WTC11 (cell line): ENCODE measurements around the gene STK32A. TPM values are rescaled to one million over a fixed set of nuclear protein-coding genes. Genes with fewer than 3 reads are reported as not detected.
A peak's percentile ranks its signal among the peaks of the same experiment; 100 is the strongest.

Experiments used
- ATAC-seq: fragments of 200-7000 bp; cut with Tn5 transposase; 2 replicates; pipeline ENCODE4 v1.10.0; 2021; ENCODE audit warnings: mild to moderate bottlenecking, moderate library complexity
- CTCF ChIA-PET: fragments of 300-600 bp; sonication (Branson Sonifier 250); formaldehyde crosslinking; loops from one replicate; lab custom pipeline; 2021; ENCODE audit warnings: antibody characterized with exemption; lab: Charles Lee
- POLR2A ChIA-PET: fragments of 350-600 bp; sonication (Branson Sonifier 250); formaldehyde crosslinking; loops from one replicate; lab custom pipeline; 2021; ENCODE audit warnings: antibody characterized with exemption; lab: Charles Lee
- DNase-seq: peaks from one replicate; pipeline ENCODE4 v3.0.0; 2021; ENCODE audit warnings: low spot score
- H3K27ac Mint-ChIP-seq: 2 replicates; pipeline ENCODE4 v1.8.0; 2021; ENCODE audit warnings: mixed read lengths
- H3K27me3 Mint-ChIP-seq: 2 replicates; pipeline ENCODE4 v1.8.0; 2021; ENCODE audit warnings: low read depth, mild to moderate bottlenecking, moderate library complexity, mixed read lengths
- H3K36me3 Mint-ChIP-seq: 2 replicates; pipeline ENCODE4 v1.8.0; 2021; ENCODE audit warnings: mixed read lengths
- H3K4me1 Mint-ChIP-seq: 2 replicates; pipeline ENCODE4 v1.8.0; 2022; ENCODE audit warnings: mixed read lengths
- H3K4me3 Mint-ChIP-seq: 2 replicates; pipeline ENCODE4 v1.8.0; 2021; ENCODE audit warnings: mild to moderate bottlenecking, moderate library complexity, mixed read lengths
- H3K9me3 Mint-ChIP-seq: 2 replicates; pipeline ENCODE4 v1.8.0; 2021; ENCODE audit warnings: mixed read lengths
- ESRRA ChIP-seq: sonication (generic); formaldehyde crosslinking; IDR thresholded peaks from 2 replicates; pipeline ENCODE4 v1.8.1; 2022; ENCODE audit warnings: mild to moderate bottlenecking, missing genetic modification reagents, borderline replicate concordance
- FOXK1 ChIP-seq: sonication (generic); formaldehyde crosslinking; IDR thresholded peaks from 2 replicates; pipeline ENCODE4 v1.8.0; 2022; ENCODE audit warnings: mild to moderate bottlenecking, moderate library complexity, missing genetic modification reagents
- GTF2I ChIP-seq: fragments of 250-450 bp; sonication (Bioruptor Pico); conservative IDR thresholded peaks from 2 replicates; pipeline ENCODE4 v1.4.0; 2021; ENCODE audit warnings: mild to moderate bottlenecking
- NFE2L1 ChIP-seq: sonication (generic); formaldehyde crosslinking; IDR thresholded peaks from 2 replicates; pipeline ENCODE4 v1.8.1; 2023; ENCODE audit warnings: missing genetic modification reagents
- PRRX2 ChIP-seq: fragments of 250-450 bp; sonication (Bioruptor Pico); IDR thresholded peaks from 2 replicates; pipeline ENCODE4 v1.8.0; 2021; ENCODE audit warnings: mild to moderate bottlenecking
- RELA ChIP-seq: sonication (generic); formaldehyde crosslinking; IDR thresholded peaks from 2 replicates; pipeline ENCODE4 v1.8.1; 2022; ENCODE audit warnings: missing genetic modification reagents, mild to moderate bottlenecking, borderline replicate concordance
- TCF7 ChIP-seq: sonication (generic); formaldehyde crosslinking; IDR thresholded peaks from 2 replicates; pipeline ENCODE4 v1.8.0; 2022; ENCODE audit warnings: mild to moderate bottlenecking, low read depth, missing genetic modification reagents, moderate library complexity
- ZNF317 ChIP-seq: sonication (generic); formaldehyde crosslinking; IDR thresholded peaks from 2 replicates; pipeline ENCODE4 v1.8.1; 2023; ENCODE audit warnings: low read depth, mild to moderate bottlenecking, moderate library complexity, missing genetic modification reagents, borderline replicate concordance
- ZNF396 ChIP-seq: fragments of 250-450 bp; sonication (Bioruptor Pico); IDR thresholded peaks from 2 replicates; pipeline ENCODE4 v1.8.0; 2021; ENCODE audit warnings: mild to moderate bottlenecking, moderate library complexity, borderline replicate concordance
- total RNA-seq: library from RNA; stranded (reverse); gene quantifications from 3 replicates; pipeline ENCODE4 v1.2.3, GENCODE V29; 2021
- TF ChIP-seq, protein P1 (sequence below): sonication (generic); formaldehyde crosslinking; IDR thresholded peaks from 2 replicates; pipeline ENCODE4 v1.8.0; 2023; ENCODE audit warnings: missing genetic modification reagents, mild to moderate bottlenecking, borderline replicate concordance
- TF ChIP-seq, protein P2 (sequence below): sonication (generic); formaldehyde crosslinking; IDR thresholded peaks from 2 replicates; pipeline ENCODE4 v1.8.1; 2023; ENCODE audit warnings: mild to moderate bottlenecking, missing genetic modification reagents, moderate library complexity
- TF ChIP-seq, protein P3 (sequence below): fragments of 200-600 bp; IDR thresholded peaks from 2 replicates; pipeline ENCODE4 v1.8.0; 2022; ENCODE audit warnings: antibody characterized with exemption
- TF ChIP-seq, protein P4 (sequence below): fragments of 250-450 bp; sonication (Bioruptor Pico); IDR thresholded peaks from 2 replicates; pipeline ENCODE4 v1.9.0; 2021; ENCODE audit warnings: moderate library complexity, mild to moderate bottlenecking, inconsistent platforms, borderline replicate concordance
- TF ChIP-seq, protein P5 (sequence below): sonication (generic); formaldehyde crosslinking; IDR thresholded peaks from 2 replicates; pipeline ENCODE4 v1.8.0; 2023; ENCODE audit warnings: mild to moderate bottlenecking, missing genetic modification reagents

The STK32A gene
- total RNA-seq, 1 experiment from 2014 or later, result 1.7 TPM

DNA sequence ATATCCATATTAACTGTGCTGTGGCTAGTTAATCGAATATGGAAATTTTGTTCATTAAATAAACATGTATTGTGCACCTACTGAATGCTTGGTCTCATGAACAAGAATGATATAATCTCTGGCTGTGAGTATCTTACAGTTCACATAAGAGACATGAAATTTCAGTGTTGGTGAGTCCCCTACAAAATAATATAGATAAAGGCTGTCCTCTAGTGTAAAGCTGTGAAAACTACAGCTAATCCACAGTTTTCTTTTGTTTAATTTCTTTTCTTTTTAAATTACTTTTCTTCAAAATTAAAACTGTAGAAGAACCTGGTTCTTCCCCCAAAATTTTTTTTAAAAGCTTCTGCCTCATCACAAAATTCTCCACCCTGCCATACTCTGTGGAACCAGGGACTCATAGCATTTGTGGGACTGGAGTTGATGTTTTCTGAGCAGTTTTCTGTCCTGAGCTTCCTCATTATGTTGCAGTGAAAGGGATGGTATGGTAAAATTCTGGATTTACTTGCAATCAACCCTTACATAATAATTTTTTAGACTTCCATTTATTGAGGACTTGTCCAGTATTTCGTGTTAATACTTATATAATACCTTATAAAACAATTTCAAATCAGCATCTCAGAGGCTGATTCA lies 135.0 kb downstream of the STK32A start:
- Mint-ChIP-seq H3K27me3 (no peaks in the 10 kb centered on the region), H3K9me3 (peaks cover 3% of the 10 kb centered on the region; the same call in 1 of the 2 replicates), H3K4me1 (peaks cover 6% of the 10 kb centered on the region), H3K27ac (no peak overlapping the region), H3K36me3 (no peaks in the 10 kb centered on the region), H3K4me3 (no peak overlapping the region)
- ChIA-PET CTCF (interaction anchor here (0.7 to 2.9 kb wide), 40 partner anchors 8 to 838 kb away, joined by 3 to 75 read pairs (median 4); partner anchors contain the start of gene STK32A), POLR2A (interaction anchor here (0.5 kb wide), 1 partner anchor 171 kb away, joined by 3 read pairs; no protein-coding TSS in a partner anchor)
- ATAC-seq, result peak; percentile 71
- no peak for DNase-seq
- TF ChIP-seq, protein P1, sequence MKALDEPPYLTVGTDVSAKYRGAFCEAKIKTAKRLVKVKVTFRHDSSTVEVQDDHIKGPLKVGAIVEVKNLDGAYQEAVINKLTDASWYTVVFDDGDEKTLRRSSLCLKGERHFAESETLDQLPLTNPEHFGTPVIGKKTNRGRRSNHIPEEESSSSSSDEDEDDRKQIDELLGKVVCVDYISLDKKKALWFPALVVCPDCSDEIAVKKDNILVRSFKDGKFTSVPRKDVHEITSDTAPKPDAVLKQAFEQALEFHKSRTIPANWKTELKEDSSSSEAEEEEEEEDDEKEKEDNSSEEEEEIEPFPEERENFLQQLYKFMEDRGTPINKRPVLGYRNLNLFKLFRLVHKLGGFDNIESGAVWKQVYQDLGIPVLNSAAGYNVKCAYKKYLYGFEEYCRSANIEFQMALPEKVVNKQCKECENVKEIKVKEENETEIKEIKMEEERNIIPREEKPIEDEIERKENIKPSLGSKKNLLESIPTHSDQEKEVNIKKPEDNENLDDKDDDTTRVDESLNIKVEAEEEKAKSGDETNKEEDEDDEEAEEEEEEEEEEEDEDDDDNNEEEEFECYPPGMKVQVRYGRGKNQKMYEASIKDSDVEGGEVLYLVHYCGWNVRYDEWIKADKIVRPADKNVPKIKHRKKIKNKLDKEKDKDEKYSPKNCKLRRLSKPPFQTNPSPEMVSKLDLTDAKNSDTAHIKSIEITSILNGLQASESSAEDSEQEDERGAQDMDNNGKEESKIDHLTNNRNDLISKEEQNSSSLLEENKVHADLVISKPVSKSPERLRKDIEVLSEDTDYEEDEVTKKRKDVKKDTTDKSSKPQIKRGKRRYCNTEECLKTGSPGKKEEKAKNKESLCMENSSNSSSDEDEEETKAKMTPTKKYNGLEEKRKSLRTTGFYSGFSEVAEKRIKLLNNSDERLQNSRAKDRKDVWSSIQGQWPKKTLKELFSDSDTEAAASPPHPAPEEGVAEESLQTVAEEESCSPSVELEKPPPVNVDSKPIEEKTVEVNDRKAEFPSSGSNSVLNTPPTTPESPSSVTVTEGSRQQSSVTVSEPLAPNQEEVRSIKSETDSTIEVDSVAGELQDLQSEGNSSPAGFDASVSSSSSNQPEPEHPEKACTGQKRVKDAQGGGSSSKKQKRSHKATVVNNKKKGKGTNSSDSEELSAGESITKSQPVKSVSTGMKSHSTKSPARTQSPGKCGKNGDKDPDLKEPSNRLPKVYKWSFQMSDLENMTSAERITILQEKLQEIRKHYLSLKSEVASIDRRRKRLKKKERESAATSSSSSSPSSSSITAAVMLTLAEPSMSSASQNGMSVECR, result no peak
- TF ChIP-seq PRRX2, result no peak
- TF ChIP-seq, protein P2, sequence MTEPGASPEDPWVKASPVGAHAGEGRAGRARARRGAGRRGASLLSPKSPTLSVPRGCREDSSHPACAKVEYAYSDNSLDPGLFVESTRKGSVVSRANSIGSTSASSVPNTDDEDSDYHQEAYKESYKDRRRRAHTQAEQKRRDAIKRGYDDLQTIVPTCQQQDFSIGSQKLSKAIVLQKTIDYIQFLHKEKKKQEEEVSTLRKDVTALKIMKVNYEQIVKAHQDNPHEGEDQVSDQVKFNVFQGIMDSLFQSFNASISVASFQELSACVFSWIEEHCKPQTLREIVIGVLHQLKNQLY (CRISPR knock-in tag), result no peak
- TF ChIP-seq FOXK1 (CRISPR knock-in tag), result no peak
- TF ChIP-seq ZNF317 (CRISPR knock-in tag), result no peak
- TF ChIP-seq, protein P3, sequence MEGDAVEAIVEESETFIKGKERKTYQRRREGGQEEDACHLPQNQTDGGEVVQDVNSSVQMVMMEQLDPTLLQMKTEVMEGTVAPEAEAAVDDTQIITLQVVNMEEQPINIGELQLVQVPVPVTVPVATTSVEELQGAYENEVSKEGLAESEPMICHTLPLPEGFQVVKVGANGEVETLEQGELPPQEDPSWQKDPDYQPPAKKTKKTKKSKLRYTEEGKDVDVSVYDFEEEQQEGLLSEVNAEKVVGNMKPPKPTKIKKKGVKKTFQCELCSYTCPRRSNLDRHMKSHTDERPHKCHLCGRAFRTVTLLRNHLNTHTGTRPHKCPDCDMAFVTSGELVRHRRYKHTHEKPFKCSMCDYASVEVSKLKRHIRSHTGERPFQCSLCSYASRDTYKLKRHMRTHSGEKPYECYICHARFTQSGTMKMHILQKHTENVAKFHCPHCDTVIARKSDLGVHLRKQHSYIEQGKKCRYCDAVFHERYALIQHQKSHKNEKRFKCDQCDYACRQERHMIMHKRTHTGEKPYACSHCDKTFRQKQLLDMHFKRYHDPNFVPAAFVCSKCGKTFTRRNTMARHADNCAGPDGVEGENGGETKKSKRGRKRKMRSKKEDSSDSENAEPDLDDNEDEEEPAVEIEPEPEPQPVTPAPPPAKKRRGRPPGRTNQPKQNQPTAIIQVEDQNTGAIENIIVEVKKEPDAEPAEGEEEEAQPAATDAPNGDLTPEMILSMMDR, result peak; percentile 31; the same call in 1 of the 2 replicates
- TF ChIP-seq, protein P4, sequence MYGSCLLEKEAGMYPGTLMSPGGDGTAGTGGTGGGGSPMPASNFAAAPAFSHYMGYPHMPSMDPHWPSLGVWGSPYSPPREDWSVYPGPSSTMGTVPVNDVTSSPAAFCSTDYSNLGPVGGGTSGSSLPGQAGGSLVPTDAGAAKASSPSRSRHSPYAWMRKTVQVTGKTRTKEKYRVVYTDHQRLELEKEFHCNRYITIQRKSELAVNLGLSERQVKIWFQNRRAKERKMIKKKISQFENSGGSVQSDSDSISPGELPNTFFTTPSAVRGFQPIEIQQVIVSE, result no peak

DNA sequence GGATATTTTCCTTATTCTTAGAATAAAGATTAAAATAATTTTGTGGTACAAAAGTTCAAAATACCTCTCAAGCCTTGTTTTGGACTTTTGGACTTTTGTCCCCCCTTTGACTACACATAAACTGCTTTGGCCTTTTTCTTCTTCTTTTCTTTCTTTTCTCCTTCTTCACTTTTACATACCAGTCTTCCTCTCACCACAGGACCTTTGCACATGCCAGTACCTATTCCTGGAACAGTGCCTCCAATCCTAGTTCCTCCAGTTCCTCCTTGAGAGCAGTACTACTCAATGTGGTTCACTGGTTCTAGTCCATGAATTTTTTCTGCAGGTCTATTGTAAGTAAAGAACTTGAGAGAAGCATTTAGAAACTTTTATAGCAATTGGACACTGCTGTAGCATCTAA lies 136.5 kb downstream of the STK32A start:
- no peak for ATAC-seq
- DNase-seq, result no peak
- no peaks in the 10 kb centered on the region for H3K27me3 Mint-ChIP-seq
- ChIA-PET CTCF (interaction anchor here (0.5 to 2.9 kb wide), 2 partner anchors 148 to 161 kb away, joined by 3 to 75 read pairs; no protein-coding TSS in a partner anchor), POLR2A (interaction anchor here (0.6 kb wide), 1 partner anchor 19 kb away, joined by 3 read pairs; no protein-coding TSS in a partner anchor)
- H3K4me1 Mint-ChIP-seq, result peaks cover 12% of the 10 kb centered on the region
- TF ChIP-seq ESRRA (no peak), RELA (no peak), NFE2L1 (CRISPR knock-in tag) (no peak), GTF2I (CRISPR knock-in tag) (peak; percentile 67; the same call in 1 of the 2 replicates), ZNF396 (CRISPR knock-in tag) (no peak), TCF7 (no peak)
- TF ChIP-seq, protein P5, sequence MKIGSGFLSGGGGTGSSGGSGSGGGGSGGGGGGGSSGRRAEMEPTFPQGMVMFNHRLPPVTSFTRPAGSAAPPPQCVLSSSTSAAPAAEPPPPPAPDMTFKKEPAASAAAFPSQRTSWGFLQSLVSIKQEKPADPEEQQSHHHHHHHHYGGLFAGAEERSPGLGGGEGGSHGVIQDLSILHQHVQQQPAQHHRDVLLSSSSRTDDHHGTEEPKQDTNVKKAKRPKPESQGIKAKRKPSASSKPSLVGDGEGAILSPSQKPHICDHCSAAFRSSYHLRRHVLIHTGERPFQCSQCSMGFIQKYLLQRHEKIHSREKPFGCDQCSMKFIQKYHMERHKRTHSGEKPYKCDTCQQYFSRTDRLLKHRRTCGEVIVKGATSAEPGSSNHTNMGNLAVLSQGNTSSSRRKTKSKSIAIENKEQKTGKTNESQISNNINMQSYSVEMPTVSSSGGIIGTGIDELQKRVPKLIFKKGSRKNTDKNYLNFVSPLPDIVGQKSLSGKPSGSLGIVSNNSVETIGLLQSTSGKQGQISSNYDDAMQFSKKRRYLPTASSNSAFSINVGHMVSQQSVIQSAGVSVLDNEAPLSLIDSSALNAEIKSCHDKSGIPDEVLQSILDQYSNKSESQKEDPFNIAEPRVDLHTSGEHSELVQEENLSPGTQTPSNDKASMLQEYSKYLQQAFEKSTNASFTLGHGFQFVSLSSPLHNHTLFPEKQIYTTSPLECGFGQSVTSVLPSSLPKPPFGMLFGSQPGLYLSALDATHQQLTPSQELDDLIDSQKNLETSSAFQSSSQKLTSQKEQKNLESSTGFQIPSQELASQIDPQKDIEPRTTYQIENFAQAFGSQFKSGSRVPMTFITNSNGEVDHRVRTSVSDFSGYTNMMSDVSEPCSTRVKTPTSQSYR (CRISPR knock-in tag), result no peak
- H3K9me3 Mint-ChIP-seq, result peaks cover 3% of the 10 kb centered on the region; the same call in 1 of the 2 replicates
- H3K4me3 Mint-ChIP-seq, result no peak overlapping the region
- no peaks in the 10 kb centered on the region for H3K36me3 Mint-ChIP-seq
- no peak overlapping the region for H3K27ac Mint-ChIP-seq
